HG03175 (cell line): ENCODE results near the gene TEKTIP1.
"Not testable (repeated sequence)": the region's sequence is repeated elsewhere in the genome, so short reads cannot be mapped to it uniquely, and the experiment has no call there.

Experiments
- ATAC-seq: cut with Tn5 transposase; IDR thresholded peaks from one replicate; pipeline ENCODE4 v1.9.1; 2021; ENCODE audit warnings: mild to moderate bottlenecking, moderate library complexity; ENCODE audit not compliant: unreplicated experiment

TEKTIP1 gene

DNA sequence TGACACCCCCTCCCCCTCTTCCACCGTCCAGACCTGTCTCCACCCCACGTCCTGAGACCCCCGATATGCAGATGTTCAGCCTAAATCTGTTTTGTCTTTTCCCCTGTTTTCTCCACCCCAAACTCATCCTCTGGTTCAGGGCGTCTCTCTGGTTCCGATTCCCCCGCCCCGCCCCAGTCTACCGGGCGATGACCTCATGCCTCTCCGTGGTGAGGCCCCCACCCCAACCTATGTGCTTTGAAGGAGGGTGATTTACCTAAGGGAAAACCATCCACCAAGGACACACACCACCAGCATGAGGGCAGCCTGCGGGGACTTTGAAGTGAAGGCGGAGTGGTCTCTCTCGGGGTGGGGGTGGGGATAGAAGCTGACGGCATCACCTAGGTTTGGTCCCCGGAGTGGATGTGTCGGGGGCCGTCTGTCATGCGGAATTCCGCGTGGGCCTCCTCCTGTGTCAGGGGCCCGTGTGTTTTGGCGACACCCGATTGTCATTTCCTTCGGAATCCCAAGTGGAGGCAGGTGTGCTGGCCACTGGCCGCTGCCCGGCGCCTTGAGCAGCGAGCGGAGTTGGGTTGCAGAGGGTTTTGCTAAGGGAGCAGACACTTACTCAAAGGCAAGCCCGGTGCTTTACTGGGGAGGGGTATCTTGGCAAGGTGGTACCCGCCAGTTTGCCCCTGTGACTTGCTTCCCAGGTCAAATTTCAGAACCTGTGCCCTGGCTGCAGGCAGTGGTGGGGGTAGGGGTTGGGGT, 31.4 kb upstream of the TEKTIP1 start:
- ATAC-seq, result no peak

GRCh38 chr19:3508121-3508661, 30.8 kb upstream of the TEKTIP1 start:
- not testable (repeated sequence) for ATAC-seq

DNA sequence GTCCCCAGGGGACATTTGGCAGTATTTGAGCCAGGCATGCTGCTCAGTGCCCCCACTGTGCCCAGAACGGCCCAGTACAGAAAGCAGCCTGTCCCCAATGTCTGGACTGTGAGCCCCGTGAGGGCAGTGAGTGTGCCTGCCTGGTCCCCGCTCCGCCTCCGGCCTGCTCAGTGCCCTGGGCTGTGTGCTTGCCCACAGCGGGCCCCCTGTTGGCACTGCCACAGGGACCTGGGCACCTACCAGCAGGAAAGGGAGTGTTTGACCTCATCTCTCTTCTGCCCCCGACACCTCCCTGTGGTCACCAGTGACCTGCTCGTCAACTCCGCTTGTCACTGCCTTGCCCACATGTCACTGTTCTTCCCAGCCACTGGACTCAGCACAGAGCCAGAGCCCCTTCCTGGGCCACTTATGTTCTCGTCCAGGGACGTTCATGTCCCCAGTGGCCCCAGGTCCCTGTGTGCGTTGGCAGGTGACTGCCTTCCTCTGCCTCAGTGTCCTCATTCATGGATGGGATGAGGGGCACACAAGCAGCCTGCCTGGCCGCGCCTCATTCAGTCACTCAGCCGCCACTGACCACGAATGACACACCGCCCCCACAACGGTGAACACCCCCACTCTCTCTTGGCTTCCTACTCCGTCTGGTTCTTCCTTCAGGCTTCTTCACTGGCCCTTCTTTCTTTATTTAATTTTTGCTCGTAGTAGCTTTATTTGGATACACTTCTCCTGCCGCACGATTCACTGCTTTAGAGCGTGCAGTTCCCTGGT, 30.0 kb upstream of the TEKTIP1 start:
- no peak for ATAC-seq

DNA sequence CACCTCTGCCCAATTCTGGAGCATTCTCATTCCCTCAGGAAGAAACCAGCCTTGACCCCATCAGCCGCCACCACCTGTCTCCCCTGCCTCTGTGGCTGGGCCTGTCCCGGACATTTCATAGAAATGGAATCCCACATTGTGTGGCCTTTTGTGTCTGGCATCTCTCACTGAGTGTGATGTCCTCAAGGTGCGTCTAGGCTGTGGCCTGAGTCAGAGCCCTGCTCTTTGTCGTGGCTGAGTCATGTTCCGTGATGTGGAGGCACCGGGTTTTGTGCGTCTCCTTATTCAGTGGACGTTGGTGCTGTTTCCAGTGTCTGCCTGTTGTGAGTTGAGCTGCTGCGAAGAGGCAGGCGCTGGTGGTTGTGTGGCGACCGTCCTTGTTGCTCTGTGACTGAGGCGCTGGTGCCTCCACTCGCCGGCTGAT, 29.4 kb upstream of the TEKTIP1 start:
- no peak for ATAC-seq

DNA sequence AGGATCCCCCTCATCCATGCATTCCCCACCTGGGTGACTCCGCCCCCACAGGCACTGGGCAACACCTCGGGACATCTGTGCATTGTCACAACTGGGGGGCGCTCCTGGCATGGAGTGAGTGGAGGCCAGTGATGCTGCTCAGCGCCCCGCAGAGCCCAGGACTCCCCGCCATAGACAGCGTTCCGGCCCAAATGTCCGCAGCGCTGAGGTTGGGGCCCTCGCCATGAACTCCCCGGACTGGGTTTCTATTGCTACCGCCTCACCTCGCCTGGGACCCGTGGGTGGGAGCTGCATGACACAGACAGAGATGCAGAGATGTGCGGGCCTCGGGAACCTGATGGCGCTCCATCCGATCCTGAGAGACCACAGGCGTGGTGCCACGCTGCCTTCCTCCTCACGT, 28.2 kb upstream of the TEKTIP1 start:
- no peak for ATAC-seq

GRCh38 chr19:3511506-3512251, 27.3 kb upstream of the TEKTIP1 start:
- no peak for ATAC-seq

DNA sequence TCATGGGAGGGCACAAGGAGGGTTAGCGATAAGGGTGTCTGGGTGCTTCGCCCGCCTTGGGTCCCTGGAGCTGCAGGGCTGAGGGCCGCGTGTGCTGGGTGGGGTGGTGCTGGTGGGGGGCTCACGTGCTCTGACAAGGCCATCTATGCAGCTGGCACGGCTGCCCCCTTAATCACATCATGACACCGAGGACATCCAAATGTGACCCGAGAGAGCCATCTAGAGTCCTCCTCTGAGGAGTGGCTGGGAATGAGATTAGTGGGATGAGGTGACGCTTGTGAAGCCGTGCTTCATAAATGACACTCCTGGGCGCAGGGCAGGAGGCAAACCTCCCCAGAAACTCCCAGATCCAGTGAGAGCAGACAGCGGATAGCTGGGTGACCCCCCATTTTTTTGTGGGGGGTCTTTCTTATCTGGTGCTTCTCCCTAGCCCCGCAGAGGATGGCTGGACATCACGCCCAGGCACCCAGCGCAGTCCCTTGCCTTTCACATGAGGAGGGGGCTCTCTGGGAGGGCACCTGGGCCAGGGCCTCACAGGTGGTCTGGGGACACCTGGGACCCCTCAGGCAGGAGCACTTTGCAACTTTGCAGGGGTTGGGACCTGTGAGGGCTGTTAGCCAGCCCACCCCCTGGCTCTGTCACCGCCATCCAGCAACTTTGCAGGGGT, 26.3 kb upstream of the TEKTIP1 start:
- ATAC-seq, result no peak

GRCh38 chr19:3513229-3514140, 25.5 kb upstream of the TEKTIP1 start:
- no peak for ATAC-seq

GRCh38 chr19:3514930-3515329, 24.0 kb upstream of the TEKTIP1 start:
- no peak for ATAC-seq

DNA sequence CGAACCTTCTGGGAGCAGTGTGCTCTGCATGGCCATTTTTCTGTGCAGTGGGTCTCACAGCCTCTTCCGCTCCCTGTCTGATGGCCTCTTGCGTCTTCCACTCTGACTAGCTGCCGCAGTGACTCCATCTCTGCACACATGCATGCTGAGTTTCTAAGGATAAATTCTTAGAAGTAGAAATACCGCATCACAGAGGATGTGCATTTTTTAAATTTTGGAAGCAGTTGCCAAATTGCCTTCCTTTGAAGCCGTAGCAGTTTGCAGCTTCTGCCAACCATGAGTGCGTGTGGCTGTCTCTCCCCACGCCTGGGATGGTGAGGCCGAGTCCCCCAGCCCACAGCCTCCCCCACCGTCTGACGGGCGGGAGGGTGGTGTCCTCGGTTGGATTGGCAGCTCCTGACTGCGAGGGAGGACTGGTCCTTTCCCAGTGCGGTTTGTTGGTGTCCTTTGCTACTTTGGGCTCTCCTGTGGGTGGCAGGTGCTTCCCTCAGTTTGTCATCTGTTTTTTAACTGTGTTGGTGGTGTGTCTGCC, 23.0 kb upstream of the TEKTIP1 start:
- ATAC-seq, result no peak

GRCh38 chr19:3516675-3517207, 22.2 kb upstream of the TEKTIP1 start:
- no peak for ATAC-seq

- no peak for ATAC-seq
Measured at GRCh38 chr19:3517638-3518037, 21.3 kb upstream of the TEKTIP1 start.

- no peak for ATAC-seq
Measured at GRCh38 chr19:3518255-3518654, 20.7 kb upstream of the TEKTIP1 start.

- ATAC-seq, result no peak
Measured at GRCh38 chr19:3518659-3519058, 20.3 kb upstream of the TEKTIP1 start.

DNA sequence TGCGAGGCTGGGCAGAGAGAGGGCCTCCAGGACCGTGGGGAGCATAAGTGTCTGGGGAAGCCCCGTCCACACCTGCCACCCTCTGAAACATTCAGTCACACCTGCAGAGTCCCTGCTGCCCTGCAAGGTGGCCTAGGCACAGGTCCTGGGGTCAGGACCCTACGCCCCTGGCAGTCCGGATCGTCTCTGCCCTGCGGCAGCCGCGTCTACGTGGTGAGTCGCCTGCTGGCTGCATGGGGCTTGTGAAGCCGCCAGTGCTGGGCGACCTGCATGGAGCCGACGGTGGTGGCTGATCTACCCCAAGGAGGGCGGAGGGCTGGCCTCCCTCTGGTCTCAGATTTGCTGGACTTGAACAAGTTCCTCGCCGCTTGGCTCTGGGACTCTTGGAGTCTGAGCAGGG, 19.8 kb upstream of the TEKTIP1 start:
- ATAC-seq, result no peak

GRCh38 chr19:3520166-3521103, 18.5 kb upstream of the TEKTIP1 start:
- ATAC-seq, result no peak

DNA sequence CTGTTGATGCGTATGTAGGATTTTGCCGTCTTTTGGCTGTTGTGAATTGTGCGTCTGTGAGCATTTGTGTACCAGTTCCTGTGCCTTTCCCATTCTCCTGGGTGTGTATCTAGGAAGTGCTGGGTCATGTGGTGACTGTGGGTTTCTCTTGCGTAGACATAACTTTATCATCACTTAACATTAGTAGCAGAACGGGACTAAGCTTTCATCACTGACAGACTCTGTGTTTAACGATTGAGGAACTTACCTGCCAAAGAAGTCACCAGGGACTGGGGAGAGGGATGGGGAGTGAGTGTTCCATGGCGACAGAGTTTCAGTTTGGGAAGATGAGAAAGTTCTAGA, 17.9 kb upstream of the TEKTIP1 start:
- ATAC-seq, result no peak
